ENCODE data around the gene XRCC2. TPM values are rescaled to one million over a fixed set of nuclear protein-coding genes. Genes with fewer than 3 reads are reported as not detected.

Gene XRCC2
- total and polyA plus RNA-seq, 10 donors, result 0.22 to 5.0 (median 1.0) TPM

DNA sequence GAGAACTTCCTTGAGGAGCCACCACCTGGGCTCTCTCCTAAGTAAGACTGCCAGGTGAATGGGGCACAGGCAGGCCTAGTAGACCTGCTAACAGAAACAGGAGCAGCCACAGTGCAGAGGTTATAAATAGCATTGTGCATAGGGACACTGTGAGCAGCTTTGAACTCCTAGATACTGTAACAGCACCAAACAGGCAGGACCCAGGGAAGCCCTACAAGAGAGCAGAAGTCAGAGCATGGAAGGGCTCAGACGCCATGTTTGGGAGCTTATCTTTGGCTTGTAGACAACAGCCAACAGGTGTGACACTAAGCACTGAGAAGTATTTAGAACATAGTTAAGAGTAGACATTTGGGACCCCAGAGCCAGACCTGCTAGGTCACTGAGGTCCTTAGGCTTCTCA, 14.5 kb downstream of the XRCC2 start:
- Histone ChIP-seq H3K27ac (no peak overlapping the region), H3K27me3 (replicated peaks in 1 of 7) (no peaks in the 10 kb centered on the region), H3K4me1 (no peaks in the 10 kb centered on the region), H3K36me3 (no peaks in the 10 kb centered on the region), H3K9me3 (no peaks in the 10 kb centered on the region), H3K4me3 (no peak overlapping the region)
- no peak for DNase-seq
- TF ChIP-seq, protein P1, sequence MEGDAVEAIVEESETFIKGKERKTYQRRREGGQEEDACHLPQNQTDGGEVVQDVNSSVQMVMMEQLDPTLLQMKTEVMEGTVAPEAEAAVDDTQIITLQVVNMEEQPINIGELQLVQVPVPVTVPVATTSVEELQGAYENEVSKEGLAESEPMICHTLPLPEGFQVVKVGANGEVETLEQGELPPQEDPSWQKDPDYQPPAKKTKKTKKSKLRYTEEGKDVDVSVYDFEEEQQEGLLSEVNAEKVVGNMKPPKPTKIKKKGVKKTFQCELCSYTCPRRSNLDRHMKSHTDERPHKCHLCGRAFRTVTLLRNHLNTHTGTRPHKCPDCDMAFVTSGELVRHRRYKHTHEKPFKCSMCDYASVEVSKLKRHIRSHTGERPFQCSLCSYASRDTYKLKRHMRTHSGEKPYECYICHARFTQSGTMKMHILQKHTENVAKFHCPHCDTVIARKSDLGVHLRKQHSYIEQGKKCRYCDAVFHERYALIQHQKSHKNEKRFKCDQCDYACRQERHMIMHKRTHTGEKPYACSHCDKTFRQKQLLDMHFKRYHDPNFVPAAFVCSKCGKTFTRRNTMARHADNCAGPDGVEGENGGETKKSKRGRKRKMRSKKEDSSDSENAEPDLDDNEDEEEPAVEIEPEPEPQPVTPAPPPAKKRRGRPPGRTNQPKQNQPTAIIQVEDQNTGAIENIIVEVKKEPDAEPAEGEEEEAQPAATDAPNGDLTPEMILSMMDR (IDR thresholded peaks at IDR 0.05 in 8 of 11, conservative IDR thresholded peaks at IDR 0.05 in 3 of 11), result no peak
- TF ChIP-seq POLR2AphosphoS5 (IDR thresholded peaks at IDR 0.05), result no peak
- no peak for TF ChIP-seq POLR2A (IDR thresholded peaks at IDR 0.05)
- intact Hi-C loops (cut with DNase I; ENCODE audit: low total_unique reads), result no loop called here
- WGBS, 5 donors, result 90 to 100% (median 96%) methylated on average over 1 of the region's 1 CpG

DNA sequence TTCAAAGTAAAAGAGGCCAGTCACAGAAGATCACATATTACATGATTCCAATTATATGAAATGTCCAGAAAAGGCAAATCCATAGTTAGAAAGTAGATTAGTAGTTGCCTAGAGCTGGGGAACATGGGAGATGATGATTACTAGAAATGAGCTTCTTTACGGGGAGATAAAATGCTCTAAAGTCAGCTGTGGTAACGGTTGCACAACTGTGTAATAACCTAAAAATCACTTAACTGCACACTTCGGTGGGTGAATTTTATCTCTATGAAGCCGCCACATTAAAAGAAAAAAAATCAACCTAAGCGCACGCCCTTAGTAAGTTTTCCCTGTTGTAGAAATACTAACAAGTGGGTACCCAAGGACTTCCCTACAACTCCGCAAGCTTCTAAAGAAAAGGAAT, 15.9 kb downstream of the XRCC2 start:
- no peak overlapping the region for H3K4me3 ChIP-seq
- H3K36me3 ChIP-seq, result no peaks in the 10 kb centered on the region
- WGBS, 5 donors, result 89 to 96% (median 94%) methylated on average over 7 of the region's 7 CpGs
- intact Hi-C loops (cut with DNase I; ENCODE audit: low total_unique reads), result no loop called here
- no peaks in the 10 kb centered on the region for H3K27me3 ChIP-seq (replicated peaks in 1 of 7)
- H3K4me1 ChIP-seq, result no peaks in the 10 kb centered on the region
- no peak overlapping the region for H3K27ac ChIP-seq
- DNase-seq, result no peak
- TF ChIP-seq POLR2A (IDR thresholded peaks at IDR 0.05) (no peak), POLR2AphosphoS5 (IDR thresholded peaks at IDR 0.05) (no peak)
- TF ChIP-seq, protein P1 (IDR thresholded peaks at IDR 0.05 in 8 of 11, conservative IDR thresholded peaks at IDR 0.05 in 3 of 11), result no peak
- no peaks in the 10 kb centered on the region for H3K9me3 ChIP-seq

DNA sequence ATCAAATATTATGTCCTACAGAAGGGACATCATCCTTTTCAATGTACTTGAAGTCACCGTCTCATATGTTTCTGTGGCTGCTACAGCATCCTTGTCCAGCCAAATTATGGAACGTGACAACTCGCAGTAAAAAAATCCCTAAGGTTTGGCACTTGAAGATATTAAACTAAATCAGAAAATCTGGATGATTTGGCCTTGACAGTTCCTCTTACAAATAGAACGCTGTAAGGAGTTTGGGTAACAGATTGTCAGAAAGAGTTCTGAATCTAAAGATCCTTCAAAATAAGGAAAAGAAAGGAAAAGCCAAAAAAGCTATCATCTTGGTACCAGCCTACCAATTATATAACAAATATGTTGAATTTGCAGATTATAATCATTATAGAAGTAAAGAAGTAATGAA, 21.0 kb downstream of the XRCC2 start:
- WGBS, 5 donors, result 93 to 95% (median 94%) methylated on average over 4 of the region's 4 CpGs
- Histone ChIP-seq H3K27me3 (replicated peaks in 1 of 7) (no peaks in the 10 kb centered on the region), H3K36me3 (peaks cover 0 to 6% (median 0%) of the 10 kb centered on the region in 6 donors), H3K9me3 (no peaks in the 10 kb centered on the region), H3K4me3 (no peak overlapping the region), H3K4me1 (no peaks in the 10 kb centered on the region), H3K27ac (no peak overlapping the region)
- intact Hi-C loops (cut with DNase I; ENCODE audit: low total_unique reads), result no loop called here
- DNase-seq, result no peak
- TF ChIP-seq POLR2A (IDR thresholded peaks at IDR 0.05) (no peak), POLR2AphosphoS5 (IDR thresholded peaks at IDR 0.05) (no peak)
- TF ChIP-seq, protein P1 (IDR thresholded peaks at IDR 0.05 in 8 of 11, conservative IDR thresholded peaks at IDR 0.05 in 3 of 11), result no peak

DNA sequence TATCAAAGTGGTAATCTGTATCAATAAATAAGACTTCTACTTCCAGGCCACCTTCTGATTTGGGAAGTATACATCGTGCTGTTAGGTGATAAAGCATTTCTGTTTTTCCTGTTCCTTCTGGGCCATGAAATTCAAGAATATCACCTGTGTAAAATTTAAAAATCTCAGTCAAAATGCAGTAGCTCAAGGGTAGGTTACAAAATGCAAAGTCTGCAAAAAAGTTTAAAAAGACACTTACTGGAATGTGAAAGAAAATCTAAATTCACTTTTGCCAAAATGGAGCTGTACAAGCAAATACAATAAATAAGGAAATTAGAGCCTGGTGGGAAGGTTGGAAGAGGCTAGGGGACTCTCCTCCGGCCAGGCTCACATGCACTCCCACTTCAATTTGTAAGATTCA, 26.7 kb downstream of the XRCC2 start:
- intact Hi-C loops (cut with DNase I; ENCODE audit: low total_unique reads), result no loop called here
- 85 to 88% (median 86%) methylated on average over 2 of the region's 2 CpGs for WGBS, 5 donors
- Histone ChIP-seq H3K27me3 (replicated peaks in 1 of 7) (no peaks in the 10 kb centered on the region), H3K27ac (no peak overlapping the region), H3K36me3 (peaks cover 0 to 17% (median 0%) of the 10 kb centered on the region in 6 donors), H3K4me1 (no peaks in the 10 kb centered on the region), H3K4me3 (no peak overlapping the region), H3K9me3 (peaks cover 0 to 7% (median 3%) of the 10 kb centered on the region in 8 donors)
- TF ChIP-seq POLR2AphosphoS5 (IDR thresholded peaks at IDR 0.05) (no peak), POLR2A (IDR thresholded peaks at IDR 0.05) (no peak)
- TF ChIP-seq, protein P1 (IDR thresholded peaks at IDR 0.05 in 8 of 11, conservative IDR thresholded peaks at IDR 0.05 in 3 of 11), result no peak
- DNase-seq, result no peak
